ENCODE measurements around the gene PIGB. TPM values are rescaled to one million over a fixed set of nuclear protein-coding genes. Genes with fewer than 3 reads are reported as not detected.

The PIGB gene
- total and polyA plus RNA-seq, 2 of the 8 experiments (the other 6 are each of a cell fraction or from before 2014, with no cell fraction given), result 4.3 to 11.7 TPM

DNA sequence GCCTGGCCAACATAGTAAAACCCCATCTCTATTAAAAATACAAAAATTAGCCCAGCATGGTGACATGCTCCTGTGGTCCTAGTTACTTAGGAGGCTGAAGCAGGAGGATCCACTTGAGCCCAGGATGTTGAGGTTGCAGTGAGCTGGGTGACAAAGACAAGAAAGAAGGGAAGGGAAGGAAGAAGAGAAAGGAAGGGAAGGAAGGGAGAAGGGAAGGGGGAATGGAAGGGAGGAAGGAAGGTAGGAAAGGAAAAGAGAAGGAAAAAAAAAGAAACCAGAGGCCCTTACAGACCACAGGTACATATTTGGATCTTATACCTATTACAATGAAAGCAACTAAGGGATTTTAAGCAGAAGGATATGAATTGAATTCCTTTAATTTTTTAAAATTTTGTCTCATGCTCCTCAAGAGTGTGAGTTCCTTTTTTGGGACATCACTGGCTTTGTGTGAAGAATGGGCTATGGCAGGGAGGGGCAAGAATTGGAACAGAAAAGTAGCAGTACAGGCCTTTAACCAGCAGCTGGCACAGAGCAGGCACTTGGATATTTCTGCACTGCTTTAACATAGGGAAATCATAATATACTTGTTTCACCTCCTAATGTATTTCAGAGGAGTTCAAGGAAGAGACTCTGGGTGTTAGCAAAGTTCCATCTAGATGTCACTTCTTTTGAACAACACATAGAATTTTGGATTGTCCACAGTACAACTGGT, 37.3 kb upstream of the PIGB start:
- H3K27me3 ChIP-seq (replicated peaks in 1 of 4; ENCODE audit: control insufficient read depth in 3 of 4, extremely low read depth in 1 of 4, insufficient read depth in 3 of 4, low read length in 3 of 4), result no peaks in the 10 kb centered on the region
- H3K27ac ChIP-seq (ENCODE audit: low read depth, low read length), result no peak overlapping the region
- CTCF ChIA-PET (ENCODE audit: partially characterized antibody), result interaction anchor here (0.6 kb wide), 1 partner anchor 18 kb away, joined by 3 read pairs; no protein-coding TSS in a partner anchor

More for the DNA sequence above, 37.3 kb upstream of the PIGB start:
- Histone ChIP-seq H2BK5ac (ENCODE audit: low read depth, low read length) (no peak overlapping the region), H3K23me2 (ENCODE audit: low read depth, low read length) (no peaks in the 10 kb centered on the region), H2AK5ac (ENCODE audit: low read depth, low read length) (no peak overlapping the region), H3K79me1 (ENCODE audit: low read depth, low read length) (no peaks in the 10 kb centered on the region), H3K9me3 (ENCODE audit: insufficient read depth in 2 of 2, low read depth in 1 of 2, low read length in 1 of 2) (no peaks in the 10 kb centered on the region), H3K23ac (ENCODE audit: insufficient read length) (no peak overlapping the region), H4K5ac (ENCODE audit: insufficient read length, low read depth, low read length) (no peak overlapping the region), H3K18ac (ENCODE audit: extremely low read depth, low read length) (no peak overlapping the region), H2BK20ac (ENCODE audit: low read length) (no peak overlapping the region), H4K8ac (ENCODE audit: extremely low read depth, insufficient read depth, low read length) (no peak overlapping the region), H3K9ac (replicated peaks in 1 of 4; ENCODE audit: extremely low read depth in 1 of 4, low read depth in 3 of 4, low read length in 3 of 4) (no peak overlapping the region), H2BK12ac (ENCODE audit: low read depth, low read length) (no peak overlapping the region), H3K56ac (replicated peaks; ENCODE audit: insufficient read length, low read depth, low read length) (no peak overlapping the region), H4K20me1 (replicated peaks in 1 of 2; ENCODE audit: control insufficient read depth in 1 of 2, insufficient read depth in 2 of 2, low read length in 2 of 2) (no peaks in the 10 kb centered on the region), H4K91ac (replicated peaks; ENCODE audit: insufficient read length, low read length) (no peak overlapping the region), H3K36me3 (ENCODE audit: control insufficient read depth in 2 of 4, insufficient read depth in 4 of 4, low read length in 3 of 4) (no peaks in the 10 kb centered on the region), H2AFZ (ENCODE audit: low read length) (no peak overlapping the region), H2BK15ac (ENCODE audit: low read length) (no peak overlapping the region), H3K14ac (ENCODE audit: insufficient read length) (no peak overlapping the region), H3K4me1 (replicated peaks in 1 of 4; ENCODE audit: control insufficient read depth in 3 of 4, insufficient read depth in 4 of 4, low read length in 3 of 4) (no peaks in the 10 kb centered on the region), H3K4me2 (ENCODE audit: insufficient read depth in 1 of 2, low read depth in 2 of 2, low read length in 2 of 2) (no peak overlapping the region), H2BK120ac (replicated peaks; ENCODE audit: low read depth, low read length) (no peak overlapping the region), H3K79me2 (ENCODE audit: control insufficient read depth in 1 of 2, insufficient read depth in 2 of 2, low read length in 2 of 2) (no peaks in the 10 kb centered on the region), H3K4me3 (ENCODE audit: extremely low read depth in 1 of 4, insufficient read depth in 2 of 4, low read depth in 3 of 4, low read length in 4 of 4) (no peak overlapping the region), H3K4ac (replicated peaks; ENCODE audit: insufficient read length, low read depth, low read length) (no peak overlapping the region)
- DNase-seq (ENCODE audit: low read depth in 1 of 2, low spot score in 2 of 2), result no peak
- FAIRE-seq, result no peak
- TF ChIP-seq TBP (IDR thresholded peaks at IDR 0.05; ENCODE audit: low read depth, low read length) (no peak), GABPA (IDR thresholded peaks at IDR 0.05; ENCODE audit: borderline replicate concordance, insufficient read depth, low read length) (no peak), TAF1 (IDR thresholded peaks at IDR 0.05; ENCODE audit: low read depth, low read length) (no peak), EGR1 (IDR thresholded peaks at IDR 0.05; ENCODE audit: borderline replicate concordance, low read depth, low read length) (no peak), ZNF274 (IDR thresholded peaks at IDR 0.05; ENCODE audit: borderline replicate concordance, extremely low read depth, low read length) (no peak)
- POLR2A ChIA-PET (ENCODE audit: partially characterized antibody), result no interaction called here

Measured in H1 (cell line).